HG02885 (cell line): ENCODE measurements around the gene TLNRD1.

Experiments used
- ATAC-seq: cut with Tn5 transposase; IDR thresholded peaks from one replicate; pipeline ENCODE4 v1.9.1; 2021; ENCODE audit warnings: mild to moderate bottlenecking; ENCODE audit not compliant: unreplicated experiment, poor library complexity

The TLNRD1 gene

DNA sequence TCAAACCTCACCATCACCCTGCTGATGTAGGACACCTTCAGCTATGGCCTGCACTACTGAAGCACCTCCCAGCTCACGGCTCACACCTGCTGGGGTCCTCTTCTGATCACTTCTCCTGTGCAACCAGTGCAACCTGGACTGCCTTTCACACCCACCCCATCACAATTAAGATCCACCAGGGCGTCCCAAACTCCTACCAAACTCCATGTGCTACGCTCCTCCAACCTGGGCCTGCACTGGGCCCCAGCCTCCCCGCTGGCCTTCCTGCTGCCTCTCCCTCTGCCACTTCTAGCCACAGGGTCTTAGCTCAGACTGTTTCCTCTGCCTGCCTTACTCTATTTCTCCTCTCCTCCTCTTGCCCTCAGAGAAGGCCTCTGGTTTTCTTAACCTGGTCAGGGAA, 23.9 kb upstream of the TLNRD1 start:
- ATAC-seq: no peak

DNA sequence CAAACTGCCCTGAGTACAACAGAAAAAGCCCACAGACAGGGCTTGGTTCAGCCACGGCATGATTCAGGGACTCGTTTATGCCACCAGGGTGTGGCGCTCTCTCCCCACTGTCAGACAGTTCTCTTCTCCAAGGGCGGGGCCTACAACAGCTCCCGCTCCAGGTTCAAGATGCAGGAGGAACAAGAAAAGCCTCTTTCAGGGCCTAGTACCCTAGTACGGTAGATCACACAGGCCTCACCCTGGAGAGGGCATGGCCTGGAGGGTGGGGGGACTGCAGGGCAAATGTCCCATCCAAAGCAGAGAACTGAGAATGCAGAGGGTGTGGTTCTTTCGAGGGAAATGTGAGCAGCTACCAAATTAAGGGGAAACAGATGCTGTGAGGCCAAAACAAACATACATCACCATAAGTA, 23.1 kb upstream of the TLNRD1 start:
- ATAC-seq: no peak

DNA sequence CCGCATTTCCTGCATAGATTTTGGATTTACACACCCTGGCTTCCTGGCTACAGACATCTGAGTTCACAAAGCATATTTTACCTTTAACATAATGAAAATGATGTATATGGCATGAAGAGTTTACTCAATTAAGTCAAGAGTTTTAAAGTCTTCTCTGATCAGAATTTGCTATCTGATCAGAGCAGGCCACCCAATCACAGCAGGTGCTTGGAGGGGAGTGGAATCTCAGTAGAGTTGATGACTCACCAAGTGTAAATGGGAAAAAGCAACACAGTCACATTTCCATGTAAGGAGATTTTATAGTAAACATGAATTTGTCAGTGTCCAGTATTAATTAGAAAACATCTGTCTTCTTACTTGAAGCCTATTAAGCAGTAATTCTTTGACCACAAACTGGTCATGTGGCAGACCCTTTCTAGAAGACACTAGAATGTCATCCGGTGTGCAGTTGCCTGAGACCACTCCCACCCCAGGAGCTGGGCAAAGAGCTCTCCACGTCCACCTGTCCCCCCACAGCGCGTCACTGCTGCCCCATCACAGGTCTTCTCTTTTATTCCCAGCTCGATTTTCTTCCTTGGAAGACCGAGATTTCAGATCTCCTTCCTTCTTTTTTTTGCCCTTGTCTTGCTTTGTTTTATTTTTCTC, 21.9 kb upstream of the TLNRD1 start:
- ATAC-seq: no peak

DNA sequence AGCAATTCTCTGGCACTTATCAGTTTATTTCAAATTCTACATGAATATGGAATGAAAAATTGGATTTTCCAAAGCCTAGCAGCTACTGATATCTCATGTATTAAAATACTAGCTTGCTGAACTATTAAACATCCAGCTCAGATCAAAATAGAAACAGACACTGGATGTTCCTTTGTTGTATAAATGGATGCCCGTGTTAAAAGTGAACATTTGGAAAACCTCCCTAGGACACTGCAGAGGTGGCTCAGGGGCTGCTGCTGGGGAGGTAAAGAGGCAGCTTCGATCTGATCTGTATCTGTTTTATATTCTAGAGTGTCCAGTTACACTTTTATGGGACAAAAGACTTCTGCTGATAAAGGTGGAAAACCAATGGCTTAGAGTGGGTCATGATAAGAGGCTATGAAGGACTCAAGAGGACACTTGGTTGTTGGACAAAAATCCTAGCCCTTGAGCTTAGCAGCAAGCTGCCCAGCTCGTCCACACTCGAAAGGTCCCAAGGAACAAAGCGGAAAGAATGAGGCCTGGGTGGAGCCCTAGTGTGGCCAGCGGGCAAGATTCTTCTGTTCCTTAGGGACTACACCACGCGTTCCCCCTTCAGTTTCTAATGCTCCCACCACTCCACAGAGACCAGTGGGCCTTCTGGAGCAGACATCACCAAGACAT, 21.1 kb upstream of the TLNRD1 start:
- no peak for ATAC-seq

DNA sequence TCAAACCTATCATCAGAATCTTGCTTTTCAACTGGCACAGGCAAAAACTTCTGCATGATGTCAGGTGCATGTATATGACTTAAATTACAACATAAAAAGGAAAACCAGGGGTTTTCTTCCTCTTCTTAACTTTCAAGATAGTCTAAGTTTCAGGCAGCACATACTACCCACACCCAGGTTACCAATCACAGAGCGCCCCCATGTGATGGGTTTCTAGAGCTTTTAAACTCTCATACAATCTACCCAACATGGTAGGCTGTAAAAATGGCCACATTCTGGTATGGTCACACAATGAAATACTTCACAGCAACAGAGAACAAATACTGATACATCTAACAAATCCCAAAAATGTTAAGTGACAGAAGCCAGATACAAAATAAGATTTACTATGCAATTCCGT, 18.5 kb upstream of the TLNRD1 start:
- peak; percentile 43 for ATAC-seq

DNA sequence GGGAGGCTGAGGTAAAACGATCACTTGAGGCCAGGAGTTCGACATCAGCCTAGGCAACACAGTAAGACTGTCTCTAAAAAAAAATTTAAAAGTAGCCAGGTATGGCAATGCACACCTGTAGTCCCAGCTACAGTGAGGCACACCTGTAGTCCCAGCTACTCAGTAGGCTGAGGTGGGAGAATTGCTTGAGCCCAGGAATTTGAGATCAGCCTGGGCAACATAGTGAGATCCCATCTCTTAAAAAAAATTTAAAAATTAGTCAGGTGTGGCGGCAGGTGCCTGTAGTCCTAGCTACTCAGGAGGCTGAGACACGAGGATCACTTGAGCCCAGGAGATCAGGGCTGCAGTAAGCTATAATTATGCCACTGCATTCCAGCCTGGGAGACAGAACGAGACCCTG, 17.9 kb upstream of the TLNRD1 start:
- ATAC-seq: no peak

DNA sequence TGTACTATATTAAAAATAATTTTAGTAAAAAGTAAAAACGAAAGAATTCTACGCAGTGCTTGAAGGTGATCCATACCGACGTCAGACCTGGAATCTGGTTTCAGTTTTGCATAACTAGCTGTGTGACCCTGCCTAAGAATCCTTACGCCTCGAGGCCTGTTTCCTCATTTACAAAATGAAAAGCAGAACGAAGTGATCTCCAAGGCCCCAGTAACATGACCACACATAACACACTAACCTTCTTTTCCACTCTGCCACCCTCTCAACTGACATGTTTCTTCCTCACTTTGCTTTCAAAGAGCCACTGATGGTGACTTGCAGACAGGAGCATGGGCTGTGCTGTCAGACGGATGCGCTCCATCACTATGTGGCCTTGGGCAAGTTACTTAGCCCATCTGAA, 15.9 kb upstream of the TLNRD1 start:
- ATAC-seq: no peak

DNA sequence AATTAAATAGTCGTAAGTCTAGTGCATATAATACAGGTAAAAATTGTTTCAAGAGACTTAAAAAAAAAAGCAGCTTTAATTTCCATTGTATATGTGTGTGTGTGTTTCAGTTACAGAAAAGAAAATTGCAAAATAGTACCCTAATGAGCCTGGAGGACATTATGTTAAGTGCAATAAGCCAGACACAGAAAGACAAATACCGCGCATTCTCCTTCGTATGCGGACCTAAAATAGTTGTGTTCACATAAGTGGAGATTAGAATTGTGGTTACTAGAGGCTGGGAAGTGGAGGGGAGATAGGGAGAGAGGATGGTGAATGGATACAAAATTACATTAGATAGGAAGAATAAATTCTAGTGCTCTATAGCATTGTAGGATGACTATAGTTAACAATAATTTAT, 14.7 kb upstream of the TLNRD1 start:
- no peak for ATAC-seq

DNA sequence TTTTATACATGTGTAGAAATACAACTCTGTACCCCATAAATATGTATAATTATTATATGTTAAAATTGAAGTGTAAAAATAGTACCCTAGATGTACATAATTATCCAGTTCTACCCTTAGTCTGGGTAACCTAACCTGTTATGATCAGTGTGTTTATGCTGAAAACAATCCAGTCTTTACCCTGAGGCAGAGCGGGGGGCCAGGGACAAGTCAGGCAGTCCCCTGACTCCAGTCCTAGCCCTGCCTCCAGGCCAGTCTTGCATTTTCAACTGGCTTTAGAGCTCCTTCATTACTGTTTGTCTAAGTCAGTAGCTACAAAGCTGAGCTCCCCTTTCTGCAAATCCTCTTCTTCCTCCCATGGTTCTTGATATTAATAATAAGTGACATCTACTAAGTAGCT, 14.2 kb upstream of the TLNRD1 start:
- ATAC-seq: no peak

DNA sequence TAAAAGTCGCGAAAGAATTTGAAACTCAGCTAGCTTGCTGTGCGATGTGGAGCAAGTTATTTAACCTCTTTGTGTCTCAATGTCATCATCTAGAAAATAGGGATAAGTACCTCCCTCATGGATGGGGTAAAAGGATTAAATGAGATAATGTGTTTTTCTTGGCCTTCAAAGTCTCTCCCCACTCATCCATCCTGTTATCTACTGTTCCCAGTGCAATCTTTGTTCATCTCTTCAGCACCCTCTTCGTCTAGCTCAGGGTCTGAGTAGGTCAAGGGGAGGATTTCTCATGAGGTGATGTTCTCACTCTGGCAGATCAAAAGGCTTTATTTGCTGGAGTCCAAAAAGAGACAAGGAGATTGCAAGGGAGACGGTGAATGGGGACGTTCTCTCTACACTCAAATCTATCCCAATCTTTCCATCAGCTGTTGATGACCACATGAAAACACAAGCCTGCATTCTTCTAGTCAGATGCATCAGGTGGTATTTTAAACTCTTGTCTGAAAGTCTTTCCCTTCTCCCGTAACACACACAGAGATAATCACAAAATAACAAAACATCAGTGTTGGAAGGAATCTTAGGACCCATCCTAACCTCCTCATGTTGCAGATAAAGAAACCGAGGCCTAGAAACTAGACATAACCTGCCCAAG, 12.5 kb upstream of the TLNRD1 start:
- no peak for ATAC-seq

DNA sequence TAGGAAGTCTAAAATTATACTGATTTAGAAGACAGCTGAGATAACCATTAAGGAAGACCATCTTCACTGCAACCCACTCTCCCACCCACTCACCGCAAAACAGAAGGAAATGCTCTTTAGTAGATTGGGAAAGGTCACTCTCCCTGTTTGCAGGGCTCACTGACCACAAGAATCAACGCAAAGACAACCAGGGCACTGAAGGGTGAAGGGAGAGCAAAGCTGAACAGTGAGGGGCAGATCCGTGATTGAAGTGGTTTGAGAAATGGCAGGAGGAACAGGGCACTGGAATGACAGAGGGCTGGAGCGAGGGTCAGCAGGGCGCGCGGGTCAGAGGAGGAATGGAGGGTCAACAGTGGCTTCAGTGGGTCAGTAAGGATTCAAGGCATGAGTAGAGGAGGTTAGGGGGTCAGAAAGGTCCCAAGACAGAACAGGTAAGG, 11.6 kb upstream of the TLNRD1 start:
- peak; percentile 1 for ATAC-seq

DNA sequence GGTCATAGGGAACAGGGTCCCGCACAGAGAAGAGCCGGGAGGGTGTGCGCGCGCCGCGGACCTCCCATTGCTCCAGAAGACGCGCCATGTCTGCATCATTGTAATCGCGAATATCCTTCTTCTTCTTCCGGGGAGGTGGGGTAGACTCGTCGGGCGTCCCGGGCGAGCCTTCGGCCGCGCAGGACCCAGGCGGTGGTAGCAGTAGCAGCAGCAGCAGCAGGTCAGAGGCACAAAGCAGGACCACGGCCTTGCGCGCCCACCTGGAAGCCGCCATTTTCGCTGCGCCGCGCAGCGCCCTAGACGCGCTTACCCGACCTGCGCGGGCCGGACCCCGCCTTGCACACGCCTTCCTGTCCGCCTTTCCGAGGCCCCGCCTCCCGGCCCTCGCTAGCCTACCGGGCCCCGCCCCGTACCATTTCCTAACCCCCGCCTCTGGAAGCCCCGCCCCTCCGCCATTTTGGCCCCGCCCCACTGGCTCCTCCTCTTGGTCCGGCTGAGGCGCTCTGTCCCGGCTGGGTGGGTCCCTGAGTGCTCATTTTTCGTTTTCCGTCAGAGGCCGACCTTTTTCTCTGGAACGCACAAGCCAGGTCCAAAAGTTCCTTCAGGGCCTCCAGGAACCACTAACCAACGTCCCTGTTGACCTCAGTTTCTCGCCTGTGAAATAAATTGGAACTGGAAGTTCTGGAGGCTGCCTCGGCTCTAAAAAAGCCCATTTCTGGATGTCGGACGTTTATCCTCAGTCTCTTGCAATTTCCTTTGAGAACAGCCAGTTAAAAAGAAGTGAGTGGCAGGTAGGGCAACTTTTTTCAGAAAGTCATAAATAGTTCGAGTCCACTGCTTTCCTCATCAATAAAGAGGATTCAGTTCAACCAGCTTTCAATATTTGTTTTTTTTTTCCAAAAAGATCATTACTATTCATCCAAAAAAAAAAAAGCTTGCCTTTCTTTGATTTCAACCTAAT, 10.9 kb upstream of the TLNRD1 start, which contains the start of gene MESD:
MESD (minus strand) TSS at position 302 of the 961 bp plus-strand sequence; CDS start at position 274, 28 bp downstream.
- peak; percentile 97 for ATAC-seq

DNA sequence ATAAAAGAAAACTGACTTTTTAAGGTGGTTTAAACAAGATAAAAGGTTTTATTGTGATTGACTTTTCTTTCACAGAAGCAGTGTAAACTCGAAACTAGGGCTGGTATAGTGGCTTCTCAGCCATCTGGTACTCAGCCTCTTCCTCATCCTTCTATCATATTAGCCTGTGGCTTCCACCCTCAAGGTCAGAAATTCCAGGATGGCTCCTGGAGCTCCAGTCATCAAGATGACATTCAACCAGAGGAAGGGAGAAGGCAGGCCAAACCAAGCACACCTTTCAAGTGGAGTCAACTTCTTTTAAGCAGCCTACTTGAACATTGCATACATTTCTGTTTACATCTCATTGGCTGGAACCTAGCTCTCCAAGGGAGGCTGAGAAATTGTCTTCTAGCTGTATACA, 9.8 kb upstream of the TLNRD1 start:
- no peak for ATAC-seq

DNA sequence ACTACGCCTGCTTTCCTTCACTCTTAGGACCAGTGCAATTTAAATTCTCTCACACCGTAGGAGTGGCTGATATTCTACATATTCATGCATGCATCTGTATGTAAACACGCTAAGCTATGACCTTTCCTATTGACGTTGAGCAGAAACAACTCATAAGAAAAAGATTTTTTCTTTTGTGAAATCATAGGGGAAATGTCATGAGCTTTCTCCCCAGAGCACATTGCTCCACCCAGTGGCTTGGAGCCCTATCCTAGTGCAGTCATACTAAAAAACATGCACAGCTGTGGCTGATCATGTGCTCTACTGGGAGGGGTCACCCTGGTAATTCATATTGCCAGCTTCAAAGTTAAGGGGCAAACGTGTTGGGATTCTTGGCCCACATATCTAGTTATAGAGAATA, 9.3 kb upstream of the TLNRD1 start:
- no peak for ATAC-seq

DNA sequence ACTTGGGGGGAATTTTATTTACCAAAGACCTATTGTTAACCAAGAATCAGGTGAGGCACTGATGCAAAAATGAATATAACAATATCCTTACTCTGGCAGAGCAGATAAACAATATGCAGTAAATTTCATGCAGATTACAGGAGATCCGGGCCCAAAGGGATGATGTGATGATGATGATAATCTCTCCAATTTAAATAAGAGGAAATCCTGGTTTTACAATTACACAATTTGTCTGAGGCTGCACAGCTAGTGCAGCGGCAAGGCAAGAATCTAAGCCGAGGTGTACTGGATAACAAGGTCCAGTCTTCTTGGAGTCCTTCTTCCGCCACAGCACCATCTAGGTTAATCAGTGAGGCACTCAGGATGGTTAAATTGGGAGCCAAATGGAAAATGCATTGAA, 8.7 kb upstream of the TLNRD1 start:
- no peak for ATAC-seq

DNA sequence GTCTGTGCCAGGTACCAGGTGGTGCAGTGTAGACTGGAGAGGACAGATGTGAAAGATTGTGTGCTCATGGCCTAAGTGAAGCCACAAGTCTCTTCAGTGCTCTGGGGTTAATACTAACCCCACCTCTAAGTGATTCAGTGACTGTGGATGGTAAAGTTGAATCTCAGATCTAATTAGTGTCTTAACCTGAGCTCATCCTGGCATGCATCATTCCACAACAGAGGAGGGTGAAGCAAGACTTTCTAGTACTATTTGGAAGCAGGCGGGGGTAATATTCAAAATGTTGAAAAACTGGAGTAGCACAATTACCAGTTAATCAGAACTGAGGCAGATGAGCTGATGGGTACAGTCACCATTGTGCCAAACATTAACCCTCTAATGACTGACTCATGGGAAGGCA, 8.3 kb upstream of the TLNRD1 start:
- no peak for ATAC-seq

DNA sequence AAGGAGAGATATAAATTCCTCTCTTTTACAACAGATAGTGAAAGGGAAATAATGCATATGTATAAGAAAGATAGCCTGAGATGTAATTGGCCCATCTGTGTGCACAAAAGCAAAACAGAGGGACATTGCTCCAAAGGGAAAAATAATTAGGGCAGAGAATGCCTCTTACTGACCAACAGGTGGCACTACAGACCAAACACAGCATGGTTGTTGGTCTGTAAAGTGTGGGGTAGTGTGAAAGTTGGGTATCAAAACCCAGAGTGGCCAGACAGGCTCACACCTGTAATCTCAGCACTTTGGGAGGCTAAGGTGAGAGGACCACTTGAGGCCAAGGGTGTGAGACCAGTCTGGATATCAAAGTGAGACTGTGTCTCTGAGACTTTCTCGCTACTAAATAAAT, 4.5 kb upstream of the TLNRD1 start:
- no peak for ATAC-seq

DNA sequence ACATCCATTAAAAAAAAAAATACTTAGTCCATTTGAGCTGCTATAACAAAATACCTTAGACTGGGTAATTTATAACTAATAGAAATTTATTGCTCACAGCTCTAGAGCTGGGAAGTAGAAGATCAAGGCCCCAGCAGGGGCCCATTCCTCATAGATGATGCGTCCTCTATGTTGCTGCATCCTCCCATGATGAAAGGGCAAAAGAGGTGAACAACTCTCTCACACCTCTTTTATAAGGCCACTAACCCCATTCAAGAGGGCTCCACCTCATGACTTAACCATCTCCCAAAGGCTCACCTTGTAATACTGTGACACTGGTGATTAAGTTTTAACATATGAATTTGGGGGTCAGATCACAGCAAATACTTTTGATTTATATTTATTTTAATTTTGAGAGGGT, 3.0 kb upstream of the TLNRD1 start:
- ATAC-seq: no peak

DNA sequence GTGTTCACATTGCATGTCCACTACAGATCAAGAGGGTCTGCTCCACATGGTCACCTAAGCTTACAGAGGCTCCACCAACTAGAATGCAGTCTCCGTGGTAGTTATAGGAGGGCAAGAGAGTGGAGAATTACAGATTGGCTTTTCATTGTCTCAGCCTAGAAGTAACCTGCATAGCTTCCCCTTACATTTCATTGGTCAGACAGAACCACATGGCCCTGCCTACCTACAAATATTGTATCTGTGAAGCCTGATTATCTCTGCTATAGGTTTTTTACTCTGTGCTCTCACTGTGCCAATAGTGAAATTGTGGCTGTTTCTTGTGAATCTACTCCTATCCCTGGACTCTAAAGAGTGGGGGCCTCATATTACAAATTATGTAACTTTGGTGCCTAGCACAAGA, 2.5 kb upstream of the TLNRD1 start:
- ATAC-seq: no peak

DNA sequence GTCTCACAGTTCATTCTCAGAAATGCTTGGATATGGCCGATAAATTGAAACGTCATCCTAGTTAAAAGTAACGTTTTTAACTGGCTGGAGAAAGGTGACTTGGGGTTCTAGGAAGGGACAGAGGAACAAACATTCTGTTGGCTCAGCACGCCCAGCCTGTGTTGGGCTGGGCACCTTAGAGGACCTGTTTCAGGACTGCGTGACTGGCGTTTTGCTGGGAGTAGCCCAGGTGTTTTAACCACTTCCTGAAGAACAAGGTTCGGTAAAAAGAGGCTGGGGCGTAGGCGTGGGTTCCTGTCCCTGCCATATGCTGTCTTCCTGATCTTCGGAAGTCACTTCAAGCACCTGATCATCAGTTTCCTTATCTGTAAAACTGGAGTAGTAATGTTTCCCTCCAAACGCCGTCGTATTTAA, 1.1 kb upstream of the TLNRD1 start:
- ATAC-seq: no peak
